HG03521 (cell line): ENCODE results near the gene CD99.

Source experiments
- ATAC-seq: cut with Tn5 transposase; IDR thresholded peaks from one replicate; pipeline ENCODE4 v1.9.1; 2021; ENCODE audit warnings: mild to moderate bottlenecking, moderate library complexity; ENCODE audit not compliant: unreplicated experiment

CD99 gene, protein sequence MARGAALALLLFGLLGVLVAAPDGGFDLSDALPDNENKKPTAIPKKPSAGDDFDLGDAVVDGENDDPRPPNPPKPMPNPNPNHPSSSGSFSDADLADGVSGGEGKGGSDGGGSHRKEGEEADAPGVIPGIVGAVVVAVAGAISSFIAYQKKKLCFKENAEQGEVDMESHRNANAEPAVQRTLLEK

DNA sequence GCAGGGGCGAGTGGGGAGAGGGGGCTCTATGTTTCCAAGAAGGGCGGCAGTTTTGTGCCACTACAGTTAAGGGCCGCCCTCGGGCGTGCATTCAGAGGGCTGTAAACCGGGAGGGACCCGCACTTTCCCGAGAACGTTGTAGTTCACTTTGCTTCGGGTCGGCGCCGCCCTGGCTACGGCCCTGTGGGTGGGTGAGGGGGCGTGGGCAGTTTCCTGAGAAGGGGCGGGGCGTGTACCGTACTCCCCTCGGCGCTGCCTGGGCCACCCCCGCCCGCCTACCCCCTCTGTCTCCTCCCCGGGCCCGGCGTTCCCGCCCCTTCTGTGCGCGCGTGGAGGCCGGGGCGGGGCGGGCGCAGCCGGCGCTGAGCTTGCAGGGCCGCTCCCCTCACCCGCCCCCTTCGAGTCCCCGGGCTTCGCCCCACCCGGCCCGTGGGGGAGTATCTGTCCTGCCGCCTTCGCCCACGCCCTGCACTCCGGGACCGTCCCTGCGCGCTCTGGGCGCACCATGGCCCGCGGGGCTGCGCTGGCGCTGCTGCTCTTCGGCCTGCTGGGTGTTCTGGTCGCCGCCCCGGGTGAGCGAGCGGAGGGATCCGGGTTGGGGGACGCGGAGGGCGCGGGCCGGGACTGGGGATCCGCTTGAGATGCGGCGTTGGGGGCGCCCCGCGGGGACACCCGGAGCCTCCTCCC is at the start of gene CD99:
Gene CD99 (plus strand): TSS at position 440 of the 687 bp plus-strand sequence. CDS start 66 bp downstream, at position 506.
- ATAC-seq = peak; percentile 90

DNA sequence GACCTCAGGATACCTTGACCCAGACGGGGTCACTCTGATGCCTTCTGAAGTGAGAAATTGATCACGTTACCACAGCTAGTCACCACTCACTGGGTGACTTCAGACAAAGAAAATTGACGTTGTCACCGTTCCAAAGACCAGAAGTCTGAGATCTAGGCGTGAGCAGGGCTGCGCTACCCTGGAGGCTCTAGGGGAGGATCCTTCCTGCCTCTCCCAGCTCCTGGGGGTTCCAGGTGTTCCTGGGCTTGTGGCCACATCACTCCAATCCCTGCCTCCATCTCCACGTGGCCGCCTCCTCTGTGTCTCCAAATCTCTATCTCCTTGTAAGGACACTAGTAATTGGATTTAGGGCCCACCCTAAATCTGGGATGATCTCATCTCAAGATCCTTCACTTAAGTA is 48.9 kb upstream of the CD99 start:
- no peak for ATAC-seq

DNA sequence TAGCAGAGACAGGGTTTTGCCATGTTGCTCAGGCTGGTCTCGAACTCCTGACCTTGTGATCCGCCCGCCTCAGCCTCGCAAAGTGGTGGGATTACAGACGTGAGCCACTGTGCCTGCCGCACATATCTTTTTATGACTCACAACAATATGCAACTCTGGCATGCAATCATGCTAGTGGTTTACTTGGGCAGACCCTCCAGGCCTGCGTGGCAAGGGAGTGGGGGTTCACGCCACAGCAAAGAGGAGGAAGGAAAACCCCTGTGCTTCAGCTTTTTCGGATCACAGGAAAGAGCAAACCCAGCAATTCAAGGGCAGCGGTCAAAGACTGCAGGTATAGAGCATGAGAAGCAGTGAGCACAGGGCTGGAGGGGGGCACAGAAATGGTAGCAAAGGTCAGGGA is 48.3 kb upstream of the CD99 start:
- no peak for ATAC-seq

DNA sequence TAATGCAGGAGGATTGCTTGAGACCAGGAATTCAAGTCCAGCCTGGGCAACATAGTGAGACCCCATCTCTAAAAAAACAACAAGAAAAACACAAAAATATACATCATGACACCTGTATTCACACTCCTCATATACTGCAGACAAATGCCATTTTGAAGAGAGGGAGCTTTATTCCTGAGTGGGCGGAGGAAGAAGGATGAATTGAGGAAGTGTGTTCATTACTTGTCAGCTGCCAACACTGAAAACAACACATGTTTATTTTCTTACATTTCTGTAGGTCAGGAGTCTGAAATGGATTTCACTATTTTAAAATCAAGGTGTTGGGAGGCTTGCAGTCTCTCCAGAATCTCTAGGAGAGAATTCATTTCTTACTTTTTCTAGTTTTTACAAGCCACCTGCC is 47.2 kb upstream of the CD99 start:
- no peak for ATAC-seq

DNA sequence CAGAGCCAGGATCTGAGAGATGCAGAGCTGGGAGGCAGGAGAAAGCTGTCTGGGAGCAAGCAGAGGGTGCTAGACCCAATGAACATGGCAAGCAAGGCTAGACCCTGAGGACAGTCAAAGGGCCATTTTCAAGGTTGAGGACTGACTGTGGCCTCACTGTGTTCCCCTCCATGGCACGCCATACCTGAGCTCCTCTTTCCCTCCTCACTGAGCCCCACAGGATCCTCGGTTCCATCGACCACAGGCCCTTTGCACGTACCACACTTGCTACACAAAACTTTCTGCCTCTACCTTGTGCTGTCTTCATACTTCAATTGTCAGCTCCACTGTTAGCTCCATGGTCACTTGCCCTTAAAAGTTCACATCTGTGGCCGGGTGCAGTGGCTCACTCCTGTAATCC is 45.5 kb upstream of the CD99 start:
- ATAC-seq = no peak

DNA sequence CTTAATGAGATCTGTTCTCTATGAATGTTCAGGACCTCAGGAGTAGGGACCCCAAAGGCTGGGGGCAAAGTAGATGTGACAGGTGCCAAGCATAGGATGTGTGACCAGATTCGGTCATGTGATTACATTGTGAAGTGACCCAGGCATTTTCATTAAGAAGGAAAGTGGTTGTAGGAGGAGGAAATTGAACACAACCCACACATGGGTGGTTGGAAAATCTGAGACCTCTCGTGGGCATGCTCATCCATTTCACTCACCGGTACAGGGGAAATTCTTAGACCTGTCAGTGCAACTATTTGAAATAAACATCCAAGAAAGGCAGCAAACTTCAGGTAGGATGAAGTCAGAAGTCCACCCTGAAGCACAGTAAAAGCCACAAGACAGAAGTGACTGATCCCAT is 43.5 kb upstream of the CD99 start:
- no peak for ATAC-seq

DNA sequence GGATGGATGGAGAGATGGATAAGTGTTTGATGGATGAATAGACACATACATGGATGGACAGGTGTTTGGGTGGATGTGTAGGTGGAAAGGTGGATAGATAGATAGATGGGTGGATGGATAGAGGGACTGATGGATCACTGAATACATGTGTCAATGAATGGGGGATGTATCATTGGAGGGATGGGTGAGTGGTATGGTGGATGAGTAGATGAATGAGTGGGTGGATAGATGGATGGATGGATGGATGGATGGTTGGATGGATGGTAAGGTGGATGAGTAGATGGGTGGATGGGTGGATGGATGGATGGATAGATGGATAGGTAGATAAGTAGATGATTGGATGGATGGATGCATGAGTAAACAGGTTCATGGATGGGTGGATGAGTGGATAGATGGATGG is 41.1 kb upstream of the CD99 start:
- no peak for ATAC-seq

DNA sequence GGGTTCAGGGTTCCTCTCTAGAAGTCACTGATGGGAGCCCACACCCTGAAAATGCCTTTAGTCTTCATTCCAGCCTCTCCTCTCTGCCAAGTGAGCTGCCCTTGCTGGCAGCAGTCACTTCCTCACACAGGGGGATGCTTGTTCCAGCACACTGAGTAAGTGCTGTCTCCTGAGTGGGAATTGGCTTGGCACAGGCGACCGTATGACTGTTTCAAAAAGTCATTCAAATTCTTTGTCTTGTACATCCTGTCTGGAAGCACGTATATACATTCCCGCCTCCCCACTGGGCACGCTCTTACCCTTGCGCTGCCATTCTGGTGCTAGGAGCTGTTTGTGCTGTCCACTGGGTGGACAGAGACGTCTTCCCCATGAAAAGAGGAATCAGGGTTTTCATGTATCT is 40.2 kb upstream of the CD99 start:
- no peak for ATAC-seq

DNA sequence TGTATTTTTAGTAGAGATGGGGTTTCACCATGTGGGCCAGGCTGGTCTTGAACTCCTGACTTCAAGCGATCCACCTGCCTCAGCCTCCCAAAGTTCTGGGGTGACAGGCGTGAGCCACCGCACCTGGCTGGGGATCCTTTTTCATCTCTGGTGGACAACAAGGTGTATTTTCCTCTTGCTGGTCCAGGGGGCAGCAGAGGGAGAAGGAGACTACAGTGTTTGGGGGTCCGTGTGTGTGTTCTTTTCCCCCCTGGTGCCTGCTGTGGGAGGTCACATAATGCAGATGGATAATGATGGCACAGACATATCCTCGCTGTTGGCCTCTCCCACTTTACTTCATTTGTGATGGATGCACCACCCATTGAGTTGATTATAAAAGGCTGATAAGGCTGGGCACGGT is 39.0 kb upstream of the CD99 start:
- ATAC-seq = no peak

DNA sequence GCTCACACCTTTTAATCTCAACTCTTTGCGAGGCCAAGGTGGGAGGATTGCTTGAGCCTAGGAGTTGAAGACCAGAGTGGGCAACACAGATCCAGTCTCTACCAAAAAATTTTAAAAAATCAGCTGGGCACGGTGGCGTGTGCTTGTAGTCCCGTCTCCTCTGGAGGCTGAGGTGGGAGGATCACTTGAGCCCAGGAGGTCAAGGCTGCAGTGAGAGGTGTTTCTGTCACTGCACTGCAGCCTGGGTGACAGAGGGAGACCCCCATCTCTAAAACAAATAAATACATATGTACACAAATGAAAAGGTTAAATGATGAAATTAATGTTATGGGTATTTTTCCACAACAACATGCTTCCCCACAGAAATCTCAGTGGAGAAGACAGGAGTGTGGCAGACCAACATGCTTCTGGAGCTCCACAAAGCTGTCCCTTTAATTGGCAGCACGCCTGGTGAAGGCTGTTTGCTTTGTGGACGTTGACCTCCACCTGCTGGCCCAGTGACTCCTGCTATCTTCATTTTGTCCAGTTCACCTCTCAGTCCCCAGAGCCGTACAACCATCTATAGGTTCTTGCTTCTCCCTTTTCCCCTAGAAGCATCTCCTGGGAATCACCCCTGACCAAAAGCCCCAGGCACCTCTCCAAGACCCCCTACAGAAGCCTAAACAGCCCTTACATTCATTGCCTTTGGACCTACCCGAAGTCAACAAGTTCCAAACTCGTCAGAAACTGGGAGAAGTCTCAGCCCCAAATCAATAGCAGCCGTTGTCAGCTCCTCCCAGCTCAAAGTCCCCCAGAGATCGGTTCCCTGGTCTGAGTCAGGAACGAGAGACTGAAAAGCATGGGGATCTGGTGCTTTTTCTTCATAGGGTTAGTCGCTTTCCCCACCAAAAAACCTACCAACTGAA is 36.4 kb upstream of the CD99 start:
- ATAC-seq = no peak

DNA sequence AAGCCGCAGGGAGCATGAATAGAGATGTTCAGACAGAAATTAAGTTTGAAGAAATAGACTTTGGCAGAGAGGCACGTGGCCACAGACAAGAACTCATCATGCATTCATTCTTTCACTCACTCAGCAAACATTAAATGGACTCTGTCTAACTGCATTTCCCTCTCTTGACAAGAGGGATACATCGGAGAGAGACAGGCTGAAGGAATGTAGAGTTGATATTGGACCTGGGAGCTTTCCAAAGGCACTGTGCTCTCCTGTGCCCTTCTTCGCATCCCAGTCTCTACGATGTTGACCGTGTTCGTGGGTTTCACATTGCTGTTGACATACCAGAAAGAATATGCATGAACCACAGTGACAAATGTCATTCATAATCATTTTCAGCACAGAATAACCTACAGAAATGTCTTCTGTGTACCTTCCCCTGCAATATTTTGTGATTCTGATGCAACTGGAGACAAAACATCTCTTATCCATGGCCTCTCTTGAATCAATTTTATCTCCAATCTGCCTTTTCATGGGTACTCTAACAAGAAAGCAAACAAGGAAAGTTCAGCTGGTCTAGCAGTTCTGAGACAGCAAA is 34.7 kb upstream of the CD99 start:
- no peak for ATAC-seq

DNA sequence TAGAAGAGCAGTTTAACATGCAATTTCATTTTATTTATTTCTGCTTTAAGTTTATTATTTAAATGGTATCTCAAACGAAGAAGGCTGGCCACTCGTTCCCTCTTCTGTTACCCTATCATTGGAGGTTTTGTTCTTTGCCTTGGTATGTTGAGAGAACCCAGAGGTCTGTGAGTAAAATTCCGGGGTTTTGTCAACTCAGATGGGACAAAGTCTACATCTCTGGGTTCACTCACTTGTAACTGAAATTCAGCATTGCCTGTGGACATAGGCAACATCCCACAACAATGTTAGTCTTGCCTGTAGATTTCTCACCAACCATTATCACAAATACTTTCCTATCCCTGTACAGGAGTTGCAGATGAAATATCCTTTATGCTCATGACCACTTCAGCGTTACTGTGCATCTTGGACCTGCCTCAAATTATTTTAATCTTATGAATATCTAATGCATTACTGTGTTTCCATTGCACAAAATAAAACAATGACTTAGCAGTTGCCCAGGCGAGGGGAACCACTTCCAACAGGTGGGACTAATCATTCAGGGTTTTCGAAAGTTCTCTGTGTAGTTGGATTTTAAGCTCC is 33.5 kb upstream of the CD99 start:
- ATAC-seq = no peak

DNA sequence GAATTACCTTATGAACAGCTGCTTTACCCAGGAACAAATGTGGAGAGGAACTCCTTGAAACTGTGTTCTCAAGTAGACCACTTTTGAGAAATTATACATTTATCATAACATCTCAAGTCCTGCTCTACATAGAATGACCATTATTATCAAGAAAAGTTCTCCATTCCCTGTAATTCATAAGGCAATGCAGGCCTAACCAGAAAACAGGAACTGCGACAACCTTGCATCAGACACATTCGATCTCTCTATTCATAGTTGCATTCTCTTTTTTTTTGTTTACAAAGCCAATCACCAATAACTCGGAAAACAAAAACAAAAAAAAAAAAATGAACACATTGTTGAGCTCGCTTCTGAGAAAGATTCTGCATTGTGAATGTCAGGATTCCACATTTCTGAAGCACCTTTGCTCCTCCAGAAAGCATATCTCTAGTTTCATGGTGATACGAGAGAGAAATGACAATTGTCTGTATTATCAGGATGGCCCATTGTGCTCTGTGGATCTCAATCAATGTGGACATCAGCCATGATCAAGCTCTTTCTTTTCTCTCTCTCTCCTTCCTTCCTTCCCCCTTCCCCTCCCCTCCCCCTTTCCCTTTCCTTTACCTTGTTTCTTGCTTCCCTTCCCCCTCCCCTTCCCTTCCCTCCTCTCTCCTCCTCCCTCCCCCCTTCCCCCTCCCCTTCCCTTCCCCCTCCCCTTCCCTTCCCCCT is 32.4 kb upstream of the CD99 start:
- ATAC-seq = no peak

DNA sequence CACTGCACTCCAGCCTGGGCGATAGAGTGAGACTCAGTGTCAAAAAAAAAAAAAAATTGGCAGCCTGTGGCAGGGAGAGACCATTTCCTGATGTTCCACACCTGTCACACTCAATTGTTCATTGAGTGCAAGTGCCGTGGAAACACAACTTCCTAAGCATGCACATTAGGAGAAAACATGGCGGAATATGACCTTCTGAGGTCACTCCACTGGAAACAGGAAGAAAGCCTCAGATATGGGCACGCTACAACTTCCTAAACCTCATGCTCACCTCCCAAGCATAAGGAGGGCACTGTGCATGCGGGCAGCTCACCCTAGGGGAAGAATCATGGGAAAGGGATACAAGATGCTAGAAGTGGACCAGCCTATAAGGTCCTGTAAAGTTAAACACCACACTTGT is 28.5 kb upstream of the CD99 start:
- no peak for ATAC-seq

DNA sequence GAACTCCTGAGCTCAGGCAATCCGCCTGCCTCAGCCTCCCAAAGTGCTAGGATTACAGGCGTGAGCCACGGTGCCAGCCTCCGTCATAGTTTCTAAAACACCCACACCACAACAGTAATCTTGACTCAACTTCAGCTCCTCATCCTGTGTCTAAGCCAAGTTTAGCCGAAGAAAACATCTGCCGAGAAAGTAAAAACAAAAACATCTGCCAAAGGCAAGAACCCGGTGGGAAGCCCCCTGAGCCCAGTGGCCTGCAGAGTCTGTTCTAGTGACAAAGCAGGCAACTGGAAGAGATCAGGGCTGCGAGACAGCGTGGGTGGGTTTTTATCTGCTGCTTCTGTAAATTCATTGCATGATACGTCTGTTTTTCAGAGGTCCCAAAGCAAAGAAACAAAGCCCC is 26.6 kb upstream of the CD99 start:
- ATAC-seq = no peak

DNA sequence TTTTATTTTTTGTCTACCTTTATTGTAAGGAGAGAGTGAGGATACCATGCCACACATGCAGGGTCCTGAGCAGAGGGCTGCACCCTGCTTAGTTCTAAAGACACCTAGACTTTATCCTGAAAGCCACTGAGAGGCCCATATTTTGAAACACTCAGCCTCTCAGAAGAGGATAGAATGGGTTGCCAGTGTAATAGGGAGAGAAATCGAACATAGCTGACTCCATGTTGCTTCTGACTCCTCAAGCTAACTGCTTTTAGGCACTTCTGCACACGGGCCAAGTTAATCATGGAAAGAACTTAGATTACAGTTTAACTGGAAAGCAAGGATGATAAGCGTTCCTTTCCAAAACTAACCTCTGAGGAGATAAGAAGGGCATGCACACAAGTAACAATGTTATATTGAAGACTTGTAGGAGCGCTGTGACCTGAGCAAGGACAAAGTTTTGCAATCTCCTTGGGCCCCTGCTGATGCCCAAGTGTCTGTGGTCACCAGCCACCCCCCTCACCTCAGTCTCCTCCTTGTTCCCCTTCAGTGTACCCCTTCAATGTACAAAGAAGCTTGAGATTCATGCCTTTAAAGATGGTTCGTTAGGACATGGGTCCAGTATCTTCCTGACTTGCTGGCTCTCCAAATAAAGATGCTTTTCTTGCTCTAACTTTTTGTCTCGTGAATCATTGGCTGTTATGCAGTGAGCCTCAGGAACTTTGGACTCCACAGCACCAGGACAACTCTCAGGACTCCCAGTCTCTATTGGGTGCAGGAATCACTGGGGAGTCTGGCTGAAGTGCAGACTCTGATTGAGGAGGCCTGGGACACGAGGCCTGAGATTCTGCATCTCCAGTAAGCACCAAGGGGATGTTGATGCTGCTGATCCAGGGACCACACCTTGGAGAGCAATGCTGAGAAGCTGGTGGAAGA is 25.4 kb upstream of the CD99 start:
- ATAC-seq = no peak

DNA sequence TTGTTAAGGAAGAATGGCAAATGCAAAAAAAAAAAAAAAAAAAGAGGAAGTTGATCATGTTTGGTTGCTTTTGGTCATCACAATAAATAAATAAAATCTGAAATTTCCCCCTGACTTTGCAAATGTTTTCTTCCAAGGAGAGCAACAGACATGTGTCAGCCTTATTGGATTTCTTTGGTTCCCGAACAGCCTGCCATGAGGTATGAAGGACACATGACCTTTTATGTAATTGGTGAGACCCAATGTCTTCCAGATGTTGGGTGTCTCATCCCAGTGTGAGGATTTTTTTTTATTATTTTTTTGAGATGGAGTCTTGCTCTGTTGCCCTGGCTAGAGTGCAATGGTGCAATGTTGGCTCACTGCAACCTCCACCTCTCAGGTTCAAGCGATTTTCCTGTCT is 24.6 kb upstream of the CD99 start:
- ATAC-seq = no peak

DNA sequence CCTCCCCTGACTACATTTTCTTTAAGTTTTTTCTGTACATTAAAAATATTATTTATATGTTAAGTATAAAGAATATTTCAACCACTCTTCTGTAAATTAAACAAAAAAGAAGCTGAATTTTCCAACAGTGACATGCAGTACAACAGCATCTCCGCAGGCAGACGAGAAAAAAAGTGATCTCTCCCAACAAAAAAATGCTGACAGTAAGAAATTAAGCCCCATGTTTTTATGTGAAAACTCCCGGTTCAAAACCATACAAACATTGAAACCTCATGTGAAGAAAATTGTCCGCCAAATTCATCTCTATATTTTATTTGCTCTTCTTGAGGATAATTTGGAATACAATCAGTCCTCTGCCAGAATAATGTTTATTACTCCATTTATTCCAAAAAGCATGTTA is 20.1 kb upstream of the CD99 start:
- no peak for ATAC-seq

DNA sequence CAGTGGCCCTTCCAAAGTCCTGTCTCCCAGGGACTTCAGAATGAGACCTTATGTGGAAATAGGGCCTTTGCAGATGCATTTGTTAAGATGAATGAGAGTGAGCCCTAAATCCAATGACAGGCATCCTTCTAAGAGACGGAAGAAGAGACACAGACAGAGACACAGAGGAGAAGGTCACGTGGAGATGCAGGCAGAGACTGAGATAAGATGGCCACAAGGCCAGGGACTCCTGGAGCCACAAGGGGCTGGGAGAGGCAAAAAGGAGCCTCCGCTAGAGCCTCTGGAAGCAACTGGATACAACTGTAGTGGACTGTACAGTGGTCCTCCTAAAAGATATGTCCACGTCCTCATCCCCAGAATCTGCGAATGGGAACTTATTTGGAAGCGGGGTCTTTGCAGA is 19.0 kb upstream of the CD99 start:
- no peak for ATAC-seq

DNA sequence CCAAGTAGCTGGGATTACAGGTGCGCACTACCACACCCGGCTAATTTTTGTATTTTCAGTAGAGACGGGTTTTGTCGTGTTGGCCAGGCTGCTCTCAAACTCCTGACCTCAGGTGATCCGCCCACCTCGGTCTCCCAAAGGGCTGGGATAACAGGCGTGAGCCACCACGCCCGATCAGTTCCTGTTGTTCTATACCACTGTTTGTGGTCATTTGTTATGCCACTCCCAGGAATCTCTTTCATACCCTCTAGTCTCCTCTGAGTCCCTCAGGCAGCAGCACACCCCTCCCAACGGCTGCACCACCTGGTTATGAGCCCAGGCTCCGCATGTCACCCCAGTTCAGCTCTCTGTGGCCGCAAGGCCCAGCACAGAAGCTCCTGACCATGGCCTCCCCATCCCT is 17.5 kb upstream of the CD99 start:
- no peak for ATAC-seq
